Neuronal stem cell (in vitro differentiated cells): ENCODE data around the gene ASCC1.
A peak's percentile ranks its signal among the peaks of the same experiment; 100 is the strongest.

ENCODE experiments used
- DNase-seq: peaks from one replicate; pipeline ENCODE4 v3.0.0-alpha.2; 2013; ENCODE audit warnings: low spot score
- H2AFZ ChIP-seq: one replicate; pipeline ENCODE4 v1.6.1; 2013; ENCODE audit warnings: mild to moderate bottlenecking, low read length, inconsistent platforms
- H2AK5ac ChIP-seq: 2 replicates; pipeline ENCODE4 v1.6.1; 2013; ENCODE audit warnings: low read depth, mild to moderate bottlenecking, inconsistent platforms, low read length, moderate library complexity, mixed read lengths
- H2BK120ac ChIP-seq: 2 replicates; pipeline ENCODE4 v1.6.1; 2013; ENCODE audit warnings: low read depth, mild to moderate bottlenecking, inconsistent platforms, low read length, moderate library complexity, mixed read lengths
- H2BK12ac ChIP-seq: one replicate; pipeline ENCODE4 v1.6.1; 2013; ENCODE audit warnings: low read length, inconsistent platforms
- H2BK15ac ChIP-seq: 2 replicates; pipeline ENCODE4 v1.6.1; 2013; ENCODE audit warnings: mild to moderate bottlenecking, low read length, inconsistent platforms, mixed read lengths
- H2BK5ac ChIP-seq: one replicate; pipeline ENCODE4 v1.6.1; 2013; ENCODE audit warnings: inconsistent platforms, mild to moderate bottlenecking, low read length, moderate library complexity
- H3K14ac ChIP-seq: one replicate; pipeline ENCODE4 v1.6.1; 2013; ENCODE audit warnings: low read length, inconsistent platforms
- H3K18ac ChIP-seq: 2 replicates; pipeline ENCODE4 v1.6.1; 2013; ENCODE audit warnings: low read length, inconsistent platforms
- H3K23ac ChIP-seq: 2 replicates; pipeline ENCODE4 v1.6.1; 2013; ENCODE audit warnings: low read depth, mild to moderate bottlenecking, mixed read lengths, low read length, inconsistent platforms; ENCODE audit not compliant: poor library complexity
- H3K27ac ChIP-seq: replicated peaks from 3 replicates; pipeline ENCODE4 v1.5.1; 2013; ENCODE audit warnings: low read length, inconsistent platforms
- H3K27me3 ChIP-seq, 3 experiments: 2 replicates each; pipeline ENCODE4 v1.6.1; 2013; ENCODE audit warnings: low read length in 3 of 3, mild to moderate bottlenecking in 2 of 3, inconsistent platforms in 1 of 3, low read depth in 1 of 3, mixed read lengths in 1 of 3, moderate library complexity in 1 of 3; ENCODE audit not compliant: control insufficient read depth in 3 of 3, insufficient read depth in 3 of 3
- H3K36me3 ChIP-seq, 2 donors: replicated peaks in 1 of 2; 2 replicates each; pipeline ENCODE4 v1.6.1; 2013; ENCODE audit warnings: low read length in 2 of 2; ENCODE audit not compliant: control insufficient read depth in 2 of 2, insufficient read depth in 2 of 2
- H3K4ac ChIP-seq: 2 replicates; pipeline ENCODE4 v1.6.1; 2013; ENCODE audit warnings: inconsistent platforms, mild to moderate bottlenecking, low read length, moderate library complexity
- H3K4me1 ChIP-seq, 2 donors: 1 replicate in 1 of 2; 2 replicates in 1 of 2; pipeline ENCODE4 v1.6.1; 2013; ENCODE audit warnings: low read length in 2 of 2, low read depth in 1 of 2; ENCODE audit not compliant: control insufficient read depth in 2 of 2, insufficient read depth in 1 of 2
- H3K4me2 ChIP-seq: one replicate; pipeline ENCODE4 v1.6.1; 2013; ENCODE audit warnings: mild to moderate bottlenecking, low read length, inconsistent platforms; ENCODE audit not compliant: insufficient read depth, poor library complexity, severe bottlenecking
- H3K4me3 ChIP-seq, 2 donors: 2 replicates each; pipeline ENCODE4 v1.5.1; 2013; ENCODE audit warnings: low read length in 2 of 2, mild to moderate bottlenecking in 2 of 2, inconsistent platforms in 1 of 2, moderate library complexity in 1 of 2
- H3K79me1 ChIP-seq: one replicate; pipeline ENCODE4 v1.6.1; 2013; ENCODE audit warnings: low read depth, mild to moderate bottlenecking, inconsistent platforms, low read length, moderate library complexity
- H3K9ac ChIP-seq: one replicate; pipeline ENCODE4 v1.6.1; 2013; ENCODE audit warnings: mild to moderate bottlenecking, low read depth, low read length, inconsistent platforms; ENCODE audit not compliant: poor library complexity
- H3K9me3 ChIP-seq, 2 donors: replicated peaks in 1 of 2; 2 replicates each; pipeline versions ENCODE3 to v1.6.1; 2013; ENCODE audit warnings: low read length in 2 of 2, mild to moderate bottlenecking in 2 of 2, inconsistent platforms in 1 of 2, low read depth in 1 of 2, mixed read lengths in 1 of 2, moderate library complexity in 1 of 2; ENCODE audit not compliant: control insufficient read depth in 2 of 2, insufficient read depth in 1 of 2
- H4K8ac ChIP-seq: one replicate; pipeline ENCODE4 v1.6.1; 2013; ENCODE audit warnings: low read depth, mild to moderate bottlenecking, inconsistent platforms, low read length, moderate library complexity
- H4K91ac ChIP-seq: one replicate; pipeline ENCODE4 v1.6.1; 2013; ENCODE audit warnings: low read length, low read depth, mild to moderate bottlenecking, inconsistent platforms; ENCODE audit not compliant: poor library complexity
- WGBS, 2 donors: extraction: QIAGEN DNeasy Blood & Tissue Kit; methylation state at CpG; one replicate each; pipeline ENCODE4 v1.1.7; 2013; ENCODE audit warnings: missing lambda C conversion rate in 2 of 2, mixed read lengths in 1 of 2; ENCODE audit not compliant: insufficient read length in 2 of 2, insufficient replicate concordance in 1 of 2; ENCODE audit errors: extremely low coverage in 2 of 2; 5-methylcytosine and 5-hydroxymethylcytosine counted together

The ASCC1 gene

GRCh38 chr10:72263613-72264241, 47.7 kb upstream of the ASCC1 start:
- Histone ChIP-seq H3K4ac (no peak overlapping the region), H4K8ac (no peak overlapping the region), H3K9ac (no peak overlapping the region), H3K14ac (no peak overlapping the region), H3K9me3 (no peaks in the 10 kb centered on the region), H2BK5ac (no peak overlapping the region), H3K27ac (no peak overlapping the region), H3K36me3 (no peaks in the 10 kb centered on the region), H3K4me3 (no peak overlapping the region), H2AFZ (no peak overlapping the region), H2BK12ac (no peak overlapping the region), H3K18ac (peak overlapping the region; percentile 21), H3K27me3 (no peaks in the 10 kb centered on the region), H4K91ac (no peak overlapping the region), H2BK120ac (no peak overlapping the region), H3K4me2 (no peak overlapping the region), H3K4me1 (peaks cover 23 to 35% of the 10 kb centered on the region in 2 donors), H2BK15ac (no peak overlapping the region), H3K79me1 (no peaks in the 10 kb centered on the region), H3K23ac (no peak overlapping the region), H2AK5ac (no peak overlapping the region)
- no CpG with 5 or more reads among the region's 6 CpGs for WGBS, 2 donors
- no peak for DNase-seq

GRCh38 chr10:72261784-72262404, 45.8 kb upstream of the ASCC1 start:
- H3K4me2 ChIP-seq = peak overlapping the region; percentile 61
- no peak overlapping the region for H2AFZ ChIP-seq
- H3K23ac ChIP-seq = no peak overlapping the region
- peak overlapping the region; percentile 92 for H3K27ac ChIP-seq
- H2AK5ac ChIP-seq = peak overlapping the region; percentile 49
- H3K4me3 ChIP-seq = peak overlapping the region in 1 of 2 donors; percentile 52
- H3K36me3 ChIP-seq = no peaks in the 10 kb centered on the region
- H3K79me1 ChIP-seq = no peaks in the 10 kb centered on the region
- no peak overlapping the region for H3K9ac ChIP-seq
- peaks cover 27 to 33% of the 10 kb centered on the region in 2 donors for H3K4me1 ChIP-seq
- H2BK12ac ChIP-seq = peak overlapping the region; percentile 85
- H3K14ac ChIP-seq = no peak overlapping the region
- WGBS, 2 donors = no CpG with 5 or more reads among the region's 7 CpGs
- no peak overlapping the region for H3K4ac ChIP-seq
- no peak for DNase-seq
- H3K27me3 ChIP-seq = no peaks in the 10 kb centered on the region
- H2BK15ac ChIP-seq = no peak overlapping the region
- no peak overlapping the region for H4K8ac ChIP-seq
- no peaks in the 10 kb centered on the region for H3K9me3 ChIP-seq
- H4K91ac ChIP-seq = no peak overlapping the region
- H2BK5ac ChIP-seq = no peak overlapping the region
- H2BK120ac ChIP-seq = no peak overlapping the region
- H3K18ac ChIP-seq = no peak overlapping the region

GRCh38 chr10:72260976-72261783, 45.1 kb upstream of the ASCC1 start:
- DNase-seq = no peak
- peak overlapping the region; percentile 52 to 56 for H3K4me3 ChIP-seq
- no CpG with 5 or more reads among the region's 30 CpGs for WGBS, 2 donors

More at GRCh38 chr10:72260976-72261783, 45.1 kb upstream of the ASCC1 start:
- Histone ChIP-seq H3K18ac (peak overlapping the region; percentile 48), H2BK15ac (no peak overlapping the region), H2BK12ac (no peak overlapping the region), H2AK5ac (peak overlapping the region; percentile 49), H3K4ac (no peak overlapping the region), H3K27ac (peak overlapping the region; percentile 92), H3K4me1 (peaks cover 29 to 33% of the 10 kb centered on the region in 2 donors), H3K27me3 (no peaks in the 10 kb centered on the region), H2BK5ac (peak overlapping the region; percentile 83), H3K9me3 (no peaks in the 10 kb centered on the region), H2AFZ (peak overlapping the region; percentile 67), H2BK120ac (peak overlapping the region; percentile 44), H3K4me2 (peak overlapping the region; percentile 61), H3K36me3 (no peaks in the 10 kb centered on the region), H3K79me1 (no peaks in the 10 kb centered on the region), H3K9ac (peak overlapping the region; percentile 47), H3K14ac (no peak overlapping the region), H4K8ac (no peak overlapping the region), H3K23ac (peak overlapping the region; percentile 76), H4K91ac (no peak overlapping the region)
